Nephron (organoid): ENCODE results near the gene HMCN1.
"Not testable (repeated sequence)": the region's sequence is repeated elsewhere in the genome, so short reads cannot be mapped to it uniquely, and the experiment has no call there.

Source experiments
- H3K27ac Mint-ChIP-seq, 3 experiments: 2 replicates each; pipeline ENCODE4 v1.8.0; 2020; ENCODE audit warnings: mixed read lengths in 3 of 3, mild to moderate bottlenecking in 2 of 3, moderate library complexity in 1 of 3
- H3K27me3 Mint-ChIP-seq: 2 replicates; pipeline ENCODE4 v1.8.0; 2021; ENCODE audit warnings: low read depth, mild to moderate bottlenecking, moderate library complexity, mixed read lengths
- H3K36me3 Mint-ChIP-seq: 2 replicates; pipeline ENCODE4 v1.8.0; 2020; ENCODE audit warnings: low read depth, mixed read lengths
- H3K4me1 Mint-ChIP-seq: 2 replicates; pipeline ENCODE4 v1.8.0; 2020; ENCODE audit warnings: mixed read lengths
- H3K4me3 Mint-ChIP-seq, 3 experiments: 2 replicates each; pipeline ENCODE4 v1.8.0; 2020; ENCODE audit warnings: mild to moderate bottlenecking in 3 of 3, mixed read lengths in 3 of 3, moderate library complexity in 2 of 3
- H3K9me3 Mint-ChIP-seq: 2 replicates; pipeline ENCODE4 v1.8.0; 2020; ENCODE audit warnings: mixed read lengths
- TF ChIP-seq, protein P1 (sequence below), 3 experiments: fragments of 200-600 bp; sonication (generic); IDR thresholded peaks; one replicate each; pipeline ENCODE4 v1.5.0; 2021; ENCODE audit warnings: antibody characterized with exemption in 3 of 3; ENCODE audit not compliant: unreplicated experiment in 3 of 3

Gene HMCN1

DNA sequence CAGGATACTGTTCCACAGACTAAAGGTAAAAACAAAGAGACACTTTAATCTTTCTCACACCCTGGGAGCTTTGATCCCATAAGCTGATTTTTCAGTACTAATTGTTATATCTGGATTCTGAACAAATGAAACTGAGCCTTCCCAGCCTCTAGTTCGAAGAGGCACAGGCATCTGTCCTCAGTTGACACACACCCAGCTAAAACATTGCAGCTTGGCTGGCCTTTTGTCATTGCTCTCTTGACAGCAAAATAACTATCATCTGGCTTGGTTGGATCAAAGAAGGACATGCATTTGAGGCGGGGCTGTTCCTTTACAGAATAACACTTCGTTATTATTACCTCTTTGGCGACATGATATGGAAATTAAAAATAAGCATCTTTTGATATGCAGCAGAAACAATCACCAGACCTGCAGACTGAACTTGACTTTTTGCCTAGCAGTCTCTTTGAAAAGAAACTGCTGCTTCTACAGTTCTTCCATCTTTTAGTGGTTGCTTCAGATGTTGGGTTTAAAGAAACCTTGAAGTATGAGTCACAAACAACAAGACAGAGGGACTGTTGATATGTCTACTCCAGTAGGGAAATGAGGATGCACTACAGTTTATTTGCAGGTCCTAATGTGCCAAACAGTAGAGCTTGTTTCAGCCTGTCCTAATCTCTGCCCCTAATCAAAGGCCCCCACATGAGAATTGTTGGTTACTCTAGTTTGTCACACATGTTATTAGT, 474.4 kb downstream of the HMCN1 start:
- no peaks in the 10 kb centered on the region for H3K9me3 Mint-ChIP-seq
- TF ChIP-seq, protein P1, sequence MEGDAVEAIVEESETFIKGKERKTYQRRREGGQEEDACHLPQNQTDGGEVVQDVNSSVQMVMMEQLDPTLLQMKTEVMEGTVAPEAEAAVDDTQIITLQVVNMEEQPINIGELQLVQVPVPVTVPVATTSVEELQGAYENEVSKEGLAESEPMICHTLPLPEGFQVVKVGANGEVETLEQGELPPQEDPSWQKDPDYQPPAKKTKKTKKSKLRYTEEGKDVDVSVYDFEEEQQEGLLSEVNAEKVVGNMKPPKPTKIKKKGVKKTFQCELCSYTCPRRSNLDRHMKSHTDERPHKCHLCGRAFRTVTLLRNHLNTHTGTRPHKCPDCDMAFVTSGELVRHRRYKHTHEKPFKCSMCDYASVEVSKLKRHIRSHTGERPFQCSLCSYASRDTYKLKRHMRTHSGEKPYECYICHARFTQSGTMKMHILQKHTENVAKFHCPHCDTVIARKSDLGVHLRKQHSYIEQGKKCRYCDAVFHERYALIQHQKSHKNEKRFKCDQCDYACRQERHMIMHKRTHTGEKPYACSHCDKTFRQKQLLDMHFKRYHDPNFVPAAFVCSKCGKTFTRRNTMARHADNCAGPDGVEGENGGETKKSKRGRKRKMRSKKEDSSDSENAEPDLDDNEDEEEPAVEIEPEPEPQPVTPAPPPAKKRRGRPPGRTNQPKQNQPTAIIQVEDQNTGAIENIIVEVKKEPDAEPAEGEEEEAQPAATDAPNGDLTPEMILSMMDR (IDR thresholded peaks at IDR 0.05; ENCODE audit: unreplicated experiment in 3 of 3), result no peak
- H3K27me3 Mint-ChIP-seq, result no peaks in the 10 kb centered on the region
- no peak overlapping the region for H3K4me3 Mint-ChIP-seq
- no peak overlapping the region for H3K27ac Mint-ChIP-seq
- no peaks in the 10 kb centered on the region for H3K36me3 Mint-ChIP-seq
- H3K4me1 Mint-ChIP-seq, result no peaks in the 10 kb centered on the region

DNA sequence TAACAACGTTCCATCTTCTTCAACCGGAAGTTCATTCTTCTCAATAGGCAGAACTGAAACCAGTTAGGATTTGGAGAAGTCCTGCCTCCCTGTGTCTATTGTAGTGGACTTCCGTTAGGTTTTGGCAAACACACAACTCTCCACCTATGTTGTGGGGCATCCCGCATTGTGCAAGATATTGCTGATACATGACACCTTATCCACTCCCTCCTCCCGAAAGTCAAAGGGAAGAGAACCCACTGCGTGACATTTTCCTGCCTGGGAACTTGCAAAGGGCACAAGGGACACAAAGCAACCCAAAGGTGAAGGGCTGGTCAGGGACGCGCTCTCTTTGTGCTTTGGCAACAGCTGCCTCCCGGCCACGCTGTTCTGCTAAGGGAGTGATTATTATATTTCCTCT, 476.1 kb downstream of the HMCN1 start:
- H3K27ac Mint-ChIP-seq, result no peak overlapping the region

DNA sequence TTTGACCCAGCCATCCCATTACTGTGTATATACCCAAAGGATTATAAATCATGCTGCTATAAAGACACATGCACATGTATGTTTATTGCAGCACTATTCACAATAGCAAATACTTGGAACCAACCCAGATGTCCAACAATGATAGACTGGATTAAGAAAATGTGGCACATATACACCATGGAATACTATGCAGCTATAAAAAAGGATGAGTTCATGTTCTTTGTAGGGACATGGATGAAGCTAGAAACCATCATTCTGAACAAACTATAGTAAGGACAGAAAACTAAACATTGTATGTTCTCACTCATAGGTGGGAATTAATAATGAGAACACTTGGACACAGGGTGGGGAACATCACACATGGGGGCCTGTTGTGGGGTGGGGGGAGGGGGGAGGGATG, 477.4 kb downstream of the HMCN1 start:
- not testable (repeated sequence) for H3K36me3 Mint-ChIP-seq, H3K4me1 Mint-ChIP-seq, H3K9me3 Mint-ChIP-seq, H3K4me3 Mint-ChIP-seq, H3K27me3 Mint-ChIP-seq, H3K27ac Mint-ChIP-seq

More for the DNA sequence above, 476.1 kb downstream of the HMCN1 start:
- TF ChIP-seq, protein P1 (IDR thresholded peaks at IDR 0.05; ENCODE audit: unreplicated experiment in 3 of 3), result no peak
- no peaks in the 10 kb centered on the region for H3K9me3 Mint-ChIP-seq
- no peaks in the 10 kb centered on the region for H3K27me3 Mint-ChIP-seq
- no peaks in the 10 kb centered on the region for H3K4me1 Mint-ChIP-seq
- H3K4me3 Mint-ChIP-seq, result no peak overlapping the region
- no peaks in the 10 kb centered on the region for H3K36me3 Mint-ChIP-seq

DNA sequence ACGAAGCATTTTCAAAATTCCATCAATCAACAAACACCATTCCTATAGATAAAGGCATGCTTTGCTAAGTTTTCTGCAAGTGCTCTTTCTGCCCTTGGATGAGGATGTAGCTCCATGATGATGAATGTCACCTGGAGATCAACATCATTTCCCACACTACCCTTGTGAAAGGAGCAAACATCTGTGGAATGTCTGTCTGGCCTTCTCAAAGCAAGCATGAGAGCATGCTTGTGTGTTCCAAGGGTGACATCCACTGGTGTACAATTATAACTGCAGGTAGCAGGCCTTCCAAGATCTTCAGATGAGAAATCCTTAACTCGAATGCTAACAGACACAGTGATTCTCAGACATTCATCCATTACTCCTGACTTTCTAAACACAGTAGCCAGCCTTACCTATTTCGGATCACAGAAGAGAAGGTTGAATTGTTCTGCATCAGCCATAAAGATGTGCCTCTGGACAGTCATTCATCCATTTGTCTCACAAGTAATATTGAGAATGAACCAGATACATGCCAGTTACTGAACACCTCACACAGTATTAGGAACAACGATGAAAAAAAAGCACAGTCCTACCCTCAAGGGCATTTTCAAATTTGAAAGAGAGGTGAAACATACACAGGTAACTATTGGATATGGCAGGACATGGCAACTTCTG, 478.5 kb downstream of the HMCN1 start:
- H3K4me3 Mint-ChIP-seq, result no peak overlapping the region

DNA sequence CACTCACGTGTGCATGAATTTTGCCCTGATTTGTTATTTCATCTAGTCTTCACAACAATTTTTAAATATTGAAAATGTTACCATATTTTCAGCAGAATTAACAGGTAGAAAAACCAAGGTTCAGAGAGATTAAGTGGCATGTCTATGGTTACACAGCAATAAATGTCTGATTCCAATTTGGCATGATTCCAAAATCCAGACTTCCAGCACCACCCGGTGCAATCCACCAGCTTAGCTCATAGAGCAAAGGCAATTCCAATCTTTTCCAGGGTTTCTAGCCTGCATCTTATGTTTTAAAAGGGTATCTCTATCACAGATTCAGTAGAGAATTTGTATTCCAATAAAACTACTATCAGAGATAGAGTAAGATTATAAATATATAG, 479.0 kb downstream of the HMCN1 start:
- Mint-ChIP-seq H3K4me1 (no peaks in the 10 kb centered on the region), H3K4me3 (no peak overlapping the region), H3K27ac (no peak overlapping the region), H3K27me3 (no peaks in the 10 kb centered on the region), H3K36me3 (no peaks in the 10 kb centered on the region), H3K9me3 (no peaks in the 10 kb centered on the region)
- TF ChIP-seq, protein P1 (IDR thresholded peaks at IDR 0.05; ENCODE audit: unreplicated experiment in 3 of 3), result no peak

More for the DNA sequence above, 478.5 kb downstream of the HMCN1 start:
- H3K27me3 Mint-ChIP-seq, result no peaks in the 10 kb centered on the region
- H3K27ac Mint-ChIP-seq, result peak overlapping the region in 1 of 3 experiments; percentile 26
- H3K4me1 Mint-ChIP-seq, result no peaks in the 10 kb centered on the region
- H3K9me3 Mint-ChIP-seq, result no peaks in the 10 kb centered on the region
- no peaks in the 10 kb centered on the region for H3K36me3 Mint-ChIP-seq
- TF ChIP-seq, protein P1 (IDR thresholded peaks at IDR 0.05; ENCODE audit: unreplicated experiment in 3 of 3), result peak; percentile 89 to 94 (median 94)

DNA sequence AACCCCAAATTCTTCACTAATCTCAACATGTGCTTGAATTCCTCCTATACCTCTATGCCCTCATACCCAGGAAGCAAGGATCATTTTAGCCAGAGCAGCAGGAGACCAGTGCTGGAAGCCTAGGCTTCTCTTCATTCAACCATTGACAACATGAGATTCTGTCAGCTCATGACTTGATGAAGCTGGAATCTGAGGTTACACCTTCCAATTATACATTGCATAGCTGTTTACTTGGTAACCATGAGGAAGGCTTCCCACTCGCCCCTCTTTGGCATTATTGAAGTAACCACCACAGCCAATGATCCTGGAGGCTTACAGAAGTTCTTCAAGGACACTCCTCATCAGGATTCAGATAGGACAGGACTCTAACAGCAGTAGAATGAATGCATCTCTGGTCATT, 480.6 kb downstream of the HMCN1 start:
- H3K9me3 Mint-ChIP-seq, result no peaks in the 10 kb centered on the region
- no peaks in the 10 kb centered on the region for H3K36me3 Mint-ChIP-seq
- TF ChIP-seq, protein P1 (IDR thresholded peaks at IDR 0.05; ENCODE audit: unreplicated experiment in 3 of 3), result no peak
- no peak overlapping the region for H3K4me3 Mint-ChIP-seq
- H3K27ac Mint-ChIP-seq, result no peak overlapping the region
- no peaks in the 10 kb centered on the region for H3K27me3 Mint-ChIP-seq
- no peaks in the 10 kb centered on the region for H3K4me1 Mint-ChIP-seq
